K562 (cell line): Measurements from ENCODE around the gene ARHGEF25. TPM values are rescaled to one million over a fixed set of nuclear protein-coding genes. Genes with fewer than 3 reads are reported as not detected.

ENCODE experiments used
- ATAC-seq: fragments of 200-7000 bp; cut with Tn5 transposase; 3 replicates; pipeline ENCODE4 v1.9.1; 2020; ENCODE audit warnings: moderate library complexity
- BruUV-seq: library from RNA; stranded (reverse); fragments of 400-500 nt; replicated peaks from 2 replicates; lab custom pipeline; 2021; lab: Mats Ljungman, UMichigan
- CTCF ChIA-PET: fragments of 300-600 bp; formaldehyde crosslinking; extraction: SDS; loops from one replicate; lab custom pipeline; 2021; ENCODE audit warnings: low intra/inter-chr PET ratio; lab: Yijun Ruan, JAX
- POLR2A ChIA-PET: fragments of 300-600, 350-650 bp; sonication (Branson Sonifier 250); formaldehyde crosslinking; extraction: SDS; loops from one replicate; lab custom pipeline; 2021; ENCODE audit warnings: antibody characterized with exemption, inconsistent platforms; lab: Yijun Ruan, JAX
- DNase-seq, 4 experiments: peaks; one replicate each; pipeline versions ENCODE4 v3.0.0 to v3.0.0-alpha.2; 2011 to 2018; ENCODE audit warnings: low spot score in 3 of 4, mixed read lengths in 3 of 4; ENCODE audit errors: extremely low read depth in 1 of 4
- FAIRE-seq: peaks from 2 replicates; lab custom pipeline; 2011; peaks lifted over from hg19 to GRCh38; lab: Jason Lieb, UNC
- H2AFZ ChIP-seq: 2 replicates; pipeline ENCODE4 v1.6.0; 2011; ENCODE audit warnings: low read depth, low read length, control low read depth, inconsistent platforms
- H3K27ac ChIP-seq: fragments of 200-600 bp; 3 replicates; pipeline ENCODE4 v1.8.0; 2011; ENCODE audit warnings: low read depth, mild to moderate bottlenecking, control low read depth, inconsistent platforms, low read length, moderate library complexity, mixed read lengths; ENCODE audit errors: extremely low read depth
- H3K27me3 ChIP-seq, 2 experiments: fragments of 300-600 bp in 1 of 2; 2 replicates in 1 of 2; 3 replicates in 1 of 2; pipeline versions ENCODE4 v1.6.0 to v1.8.0; 2011; ENCODE audit warnings: inconsistent platforms in 2 of 2, low read length in 2 of 2, mild to moderate bottlenecking in 1 of 2, mixed read lengths in 1 of 2, moderate library complexity in 1 of 2; ENCODE audit not compliant: control insufficient read depth in 2 of 2, insufficient read depth in 2 of 2
- H3K36me3 ChIP-seq: fragments of 300-600 bp; 3 replicates; pipeline ENCODE4 v1.8.0; 2011; ENCODE audit warnings: mild to moderate bottlenecking, low read length, inconsistent platforms; ENCODE audit not compliant: control insufficient read depth, insufficient read depth
- H3K4me1 ChIP-seq, 2 experiments: fragments of 200-600 bp in 1 of 2; replicated peaks in 1 of 2; 2 replicates in 1 of 2; 3 replicates in 1 of 2; pipeline versions ENCODE4 v1.5.1 to v1.8.0; 2011; ENCODE audit warnings: inconsistent platforms in 2 of 2, low read length in 2 of 2, mild to moderate bottlenecking in 1 of 2, mixed read lengths in 1 of 2, moderate library complexity in 1 of 2; ENCODE audit not compliant: control insufficient read depth in 2 of 2, insufficient read depth in 2 of 2
- H3K4me2 ChIP-seq: 2 replicates; pipeline ENCODE4 v1.6.1; 2011; ENCODE audit warnings: low read length, control low read depth, inconsistent platforms, mixed read lengths; ENCODE audit not compliant: insufficient read depth
- H3K4me3 ChIP-seq: fragments of 200-600 bp; sonication (generic), shearing (Covaris generic); 2 replicates; pipeline ENCODE4 v1.5.1; 2016; ENCODE audit warnings: control low read depth, inconsistent platforms
- H3K79me2 ChIP-seq: fragments of 200-600 bp; 3 replicates; pipeline ENCODE4 v1.8.0; 2011; ENCODE audit warnings: low read length, inconsistent platforms; ENCODE audit not compliant: control insufficient read depth, insufficient read depth
- H3K9ac ChIP-seq, 2 experiments: 2 replicates each; pipeline versions ENCODE4 v1.6.0 to v1.6.1; 2011; ENCODE audit warnings: low read depth in 2 of 2, low read length in 2 of 2, control low read depth in 1 of 2, inconsistent platforms in 1 of 2, mild to moderate bottlenecking in 1 of 2, mixed read lengths in 1 of 2; ENCODE audit not compliant: insufficient read depth in 1 of 2
- H3K9me1 ChIP-seq: one replicate; pipeline ENCODE4 v1.6.0; 2011; ENCODE audit warnings: inconsistent platforms, mild to moderate bottlenecking, low read length, moderate library complexity; ENCODE audit not compliant: control insufficient read depth, insufficient read depth
- H3K9me3 ChIP-seq: replicated peaks from 2 replicates; pipeline ENCODE4 v1.5.1; 2011; ENCODE audit warnings: low read depth, low read length, inconsistent platforms; ENCODE audit not compliant: control insufficient read depth, insufficient read depth
- H4K20me1 ChIP-seq: replicated peaks from 2 replicates; pipeline ENCODE4 v1.6.1; 2011; ENCODE audit warnings: low read length, inconsistent platforms, mixed read lengths; ENCODE audit not compliant: control insufficient read depth, insufficient read depth
- E2F4 ChIP-seq: sonication (generic); formaldehyde crosslinking; IDR thresholded peaks from 2 replicates; pipeline ENCODE4 v1.8.0; 2022; ENCODE audit warnings: mild to moderate bottlenecking, low read depth, missing genetic modification reagents
- ETS1 ChIP-seq: conservative IDR thresholded peaks from 2 replicates; pipeline ENCODE4 v1.6.1; 2011; ENCODE audit warnings: low read depth, mild to moderate bottlenecking, low read length; ENCODE audit not compliant: control insufficient read depth
- PBX2 ChIP-seq, 2 experiments: IDR thresholded peaks in 1 of 2; conservative IDR thresholded peaks in 1 of 2; 2 replicates each; pipeline ENCODE4 v1.6.1; 2016; ENCODE audit warnings: low read depth in 2 of 2, mild to moderate bottlenecking in 1 of 2, missing compliant biosample characterization in 1 of 2, missing genetic modification characterization in 1 of 2, moderate library complexity in 1 of 2
- PCBP1 ChIP-seq: fragments of 200-400 bp; formaldehyde crosslinking; IDR thresholded peaks from 2 replicates; pipeline ENCODE4 v1.6.1; 2018; ENCODE audit warnings: mild to moderate bottlenecking, low read depth, low read length; ENCODE audit not compliant: poor library complexity, severe bottlenecking
- TAF7 ChIP-seq: fragments of 450-650 bp; IDR thresholded peaks from 2 replicates; pipeline ENCODE4 v1.6.1; 2016; ENCODE audit warnings: missing genetic modification characterization, missing compliant biosample characterization
- ZNF239 ChIP-seq: fragments of 250-450 bp; sonication (Bioruptor Pico); IDR thresholded peaks from 2 replicates; pipeline ENCODE4 v1.4.0; 2020; ENCODE audit warnings: mild to moderate bottlenecking
- ZNF639 ChIP-seq, 2 experiments: fragments of 200-800 bp in 1 of 2; sonication (Bioruptor generic) in 1 of 2; sonication (generic) in 1 of 2; formaldehyde crosslinking in 1 of 2; IDR thresholded peaks in 1 of 2; conservative IDR thresholded peaks in 1 of 2; 2 replicates each; pipeline versions ENCODE4 v1.5.0 to v1.6.1; 2016 to 2020; ENCODE audit warnings: missing compliant biosample characterization in 1 of 2, missing genetic modification characterization in 1 of 2, missing genetic modification reagents in 1 of 2
- ZNF655 ChIP-seq: fragments of 250-450 bp; sonication (Bioruptor Pico); IDR thresholded peaks from 2 replicates; pipeline ENCODE4 v1.5.0; 2021
- WGBS: fragments of 100-300 bp; shearing (Covaris generic); methylation state at CpG from one replicate; pipeline ENCODE4 v1.1.6; 2016; ENCODE audit warnings: low coverage, mixed read lengths; ENCODE audit not compliant: insufficient coverage; ENCODE audit errors: missing lambda C conversion rate; 5-methylcytosine and 5-hydroxymethylcytosine counted together
- in situ Hi-C: fragments of 300-500 bp; cut with MboI; formaldehyde crosslinking; loops from 4 replicates; pipeline ENCODE4 v1.15.0; 2018; ENCODE audit warnings: inconsistent platforms, mixed read lengths
- intact Hi-C: fragments of 100-400 bp; cut with micrococcal nuclease; formaldehyde crosslinking; loops from 2 replicates; pipeline ENCODE4 v1.14.2; 2022
- polyA plus RNA-seq, 8 experiments: library from polyadenylated mRNA; depleted of rRNA in 4 of 8; stranded (reverse) in 5 of 8; unstranded in 3 of 8; fragments of >200 nt; fragmentation: Nextera tagmentation in 2 of 8; fragmentation: Illumina TruSeq in 1 of 8; extraction: Ambion mirVana in 2 of 8; extraction: Trizol in 1 of 8; gene quantifications; 2 replicates each; pipeline versions ENCODE4 v1.2.1 to v1.2.3, GENCODE V29; 2011 to 2014; ENCODE audit warnings: inconsistent platforms in 1 of 8, missing spikeins in 1 of 8
- total RNA-seq, 7 experiments: library from RNA; depleted of rRNA in 6 of 7; stranded (reverse); fragments of >200 nt in 6 of 7; fragmentation: Illumina TruSeq in 2 of 7; extraction: Trizol in 2 of 7; gene quantifications; 2 replicates each; pipeline versions ENCODE4 v1.2.1 to v1.2.3, GENCODE V29; 2011 to 2021; ENCODE audit warnings: low replicate concordance in 1 of 7

The ARHGEF25 gene
- total and polyA plus RNA-seq, 9 of the 15 experiments (the other 6 are each of a cell fraction or from before 2014, with no cell fraction given) = 0.13 to 17.3 (median 11.6) TPM

GRCh38 chr12:57575771-57576612 lies 35.2 kb upstream of the ARHGEF25 start:
- H3K79me2 ChIP-seq = no peaks in the 10 kb centered on the region
- intact Hi-C loops (no loop called here), in situ Hi-C loops (no loop called here)
- peaks cover 7% of the 10 kb centered on the region for H3K9me1 ChIP-seq
- no peak overlapping the region for H3K9ac ChIP-seq
- no peak overlapping the region for H3K27ac ChIP-seq
- H3K4me3 ChIP-seq = no peak overlapping the region
- CTCF ChIA-PET = interaction anchor here (0.7 kb wide), 1 partner anchor 23 kb away, joined by 3 read pairs; no protein-coding TSS in a partner anchor
- no peaks in the 10 kb centered on the region for H3K27me3 ChIP-seq
- POLR2A ChIA-PET = interaction anchor here (0.6 to 1.7 kb wide), 11 partner anchors 7 to 176 kb away, joined by 3 to 5 read pairs (median 4); partner anchors contain the start of gene CDK4
- no TSS peak for BruUV-seq
- FAIRE-seq (no peak), DNase-seq (no peak), ATAC-seq (no peak)
- H3K36me3 ChIP-seq = peaks cover 84% of the 10 kb centered on the region
- H4K20me1 ChIP-seq = no peaks in the 10 kb centered on the region
- no peak overlapping the region for H3K4me2 ChIP-seq
- H2AFZ ChIP-seq = no peak overlapping the region
- H3K9me3 ChIP-seq = no peaks in the 10 kb centered on the region
- 81% methylated on average over 12 of the region's 12 CpGs for WGBS
- H3K4me1 ChIP-seq = no peaks in the 10 kb centered on the region
- TF ChIP-seq ZNF655 (CRISPR knock-in tag) = no peak
- TF ChIP-seq ETS1 = no peak
- no peak for TF ChIP-seq PBX2 (CRISPR knock-in tag; IDR thresholded peaks at IDR 0.05; ENCODE audit: low read depth)
- TF ChIP-seq PBX2 (tag; conservative IDR thresholded peaks at IDR 0.05; ENCODE audit: low read depth) = no peak
- no peak for TF ChIP-seq E2F4 (CRISPR knock-in tag)
- no peak for TF ChIP-seq PCBP1
- no peak for TF ChIP-seq ZNF239 (CRISPR knock-in tag)
- TF ChIP-seq ZNF639 (CRISPR knock-in tag; conservative IDR thresholded peaks at IDR 0.05 in 1 of 2, IDR thresholded peaks at IDR 0.05 in 1 of 2) = no peak
- no peak for TF ChIP-seq TAF7
